CD14-positive monocyte (primary cell): ENCODE measurements around the gene PLXNC1. TPM values are rescaled to one million over a fixed set of nuclear protein-coding genes. Genes with fewer than 3 reads are reported as not detected.
A peak's percentile ranks its signal among the peaks of the same experiment; 100 is the strongest.

Source experiments
- DNase-seq, 3 donors: peaks; one replicate each; pipeline ENCODE4 v3.0.0-alpha.2; 2011 to 2022
- H2AFZ ChIP-seq: 2 replicates; pipeline ENCODE4 v1.6.0; 2012; ENCODE audit warnings: mild to moderate bottlenecking, low read depth, low read length, inconsistent platforms; ENCODE audit not compliant: insufficient read depth, poor library complexity, severe bottlenecking
- H3K27ac ChIP-seq, 2 donors: 1 replicate in 1 of 2; 2 replicates in 1 of 2; pipeline ENCODE4 v1.5.1; 2012 to 2013; ENCODE audit warnings: low read length in 2 of 2, control low read depth in 1 of 2, inconsistent platforms in 1 of 2, low read depth in 1 of 2, mild to moderate bottlenecking in 1 of 2
- H3K27me3 ChIP-seq, 2 donors: one replicate each; pipeline versions ENCODE4 v1.6.0 to v1.6.1; 2011 to 2013; ENCODE audit warnings: low read length in 2 of 2; ENCODE audit not compliant: control insufficient read depth in 2 of 2, insufficient read depth in 2 of 2
- H3K36me3 ChIP-seq, 2 donors: replicated peaks in 1 of 2; 1 replicate in 1 of 2; 2 replicates in 1 of 2; pipeline versions ENCODE4 v1.5.1 to v1.6.1; 2012 to 2013; ENCODE audit warnings: low read length in 2 of 2, control low read depth in 1 of 2, inconsistent platforms in 1 of 2, mild to moderate bottlenecking in 1 of 2; ENCODE audit not compliant: insufficient read depth in 2 of 2, control insufficient read depth in 1 of 2
- H3K4me1 ChIP-seq, 2 donors: 1 replicate in 1 of 2; 2 replicates in 1 of 2; pipeline versions ENCODE4 v1.5.1 to v1.6.1; 2012 to 2013; ENCODE audit warnings: low read length in 2 of 2, control low read depth in 1 of 2, inconsistent platforms in 1 of 2, mild to moderate bottlenecking in 1 of 2, moderate library complexity in 1 of 2; ENCODE audit not compliant: insufficient read depth in 2 of 2, control insufficient read depth in 1 of 2
- H3K4me2 ChIP-seq: replicated peaks from 2 replicates; pipeline ENCODE3; 2012; ENCODE audit warnings: low read length, moderate library complexity, mild to moderate bottlenecking; ENCODE audit not compliant: poor library complexity, severe bottlenecking; ENCODE audit errors: extremely low read depth
- H3K4me3 ChIP-seq, 3 experiments: fragments of 200-600 bp in 1 of 3; sonication (generic) in 1 of 3; replicated peaks in 1 of 3; 1 replicate in 2 of 3; 2 replicates in 1 of 3; pipeline ENCODE4 v1.5.1; 2011 to 2013; ENCODE audit warnings: low read length in 3 of 3, mild to moderate bottlenecking in 3 of 3, control low read depth in 2 of 3, low read depth in 2 of 3, inconsistent platforms in 1 of 3, moderate library complexity in 1 of 3
- H3K79me2 ChIP-seq: 2 replicates; pipeline ENCODE4 v1.6.0; 2012; ENCODE audit warnings: mild to moderate bottlenecking, control low read depth, inconsistent platforms, low read length, moderate library complexity; ENCODE audit not compliant: insufficient read depth
- H3K9ac ChIP-seq: 2 replicates; pipeline ENCODE4 v1.6.0; 2017; ENCODE audit warnings: low read length, mild to moderate bottlenecking; ENCODE audit not compliant: insufficient read depth, poor library complexity, severe bottlenecking
- H3K9me3 ChIP-seq, 2 donors: replicated peaks in 1 of 2; 1 replicate in 1 of 2; 2 replicates in 1 of 2; pipeline versions ENCODE4 v1.5.1 to v1.6.1; 2012 to 2013; ENCODE audit warnings: low read length in 2 of 2, control low read depth in 1 of 2; ENCODE audit not compliant: control insufficient read depth in 1 of 2, insufficient read depth in 1 of 2
- H4K20me1 ChIP-seq: 2 replicates; pipeline ENCODE4 v1.6.0; 2012; ENCODE audit warnings: mild to moderate bottlenecking, low read length, control low read depth, moderate library complexity; ENCODE audit not compliant: insufficient read depth
- H3K27ac Mint-ChIP-seq, 7 donors: one replicate each; pipeline ENCODE4 v1.8.0; 2020; ENCODE audit warnings: mild to moderate bottlenecking in 7 of 7, mixed read lengths in 7 of 7, moderate library complexity in 6 of 7, inconsistent platforms in 2 of 7
- H3K27me3 Mint-ChIP-seq, 3 donors: one replicate each; pipeline ENCODE4 v1.8.0; 2021 to 2022; ENCODE audit warnings: low read depth in 3 of 3, mild to moderate bottlenecking in 3 of 3, mixed read lengths in 3 of 3, moderate library complexity in 3 of 3, inconsistent platforms in 1 of 3
- H3K36me3 Mint-ChIP-seq, 2 donors: one replicate each; pipeline ENCODE4 v1.8.0; 2020; ENCODE audit warnings: mixed read lengths in 2 of 2, inconsistent platforms in 1 of 2, mild to moderate bottlenecking in 1 of 2
- H3K4me1 Mint-ChIP-seq: one replicate; pipeline ENCODE4 v1.8.0; 2020; ENCODE audit warnings: mild to moderate bottlenecking, mixed read lengths
- H3K4me3 Mint-ChIP-seq, 2 donors: one replicate each; pipeline ENCODE4 v1.8.0; 2020; ENCODE audit warnings: mild to moderate bottlenecking in 2 of 2, mixed read lengths in 2 of 2, moderate library complexity in 1 of 2
- H3K9me3 Mint-ChIP-seq, 7 donors: one replicate each; pipeline ENCODE4 v1.8.0; 2020 to 2022; ENCODE audit warnings: mixed read lengths in 7 of 7, mild to moderate bottlenecking in 6 of 7, moderate library complexity in 6 of 7, inconsistent platforms in 2 of 7
- CTCF ChIP-seq: fragments of 200-600 bp; IDR thresholded peaks from one replicate; pipeline ENCODE4 v1.8.0; 2022; ENCODE audit warnings: antibody characterized with exemption, mild to moderate bottlenecking
- WGBS: methylation state at CpG from one replicate; pipeline ENCODE4 v1.1.5; 2013; ENCODE audit warnings: missing lambda C conversion rate; ENCODE audit not compliant: insufficient coverage; 5-methylcytosine and 5-hydroxymethylcytosine counted together
- intact Hi-C, 2 donors: fragments of 100-400 bp; cut with micrococcal nuclease; formaldehyde crosslinking; loops; one replicate each; pipeline versions ENCODE4 v1.15.0 to v1.15.1; 2023
- polyA plus RNA-seq, 3 donors: library from polyadenylated mRNA; depleted of rRNA in 1 of 3; unstranded in 2 of 3; stranded (reverse) in 1 of 3; fragments of 300-500 nt in 2 of 3; fragments of >200 nt in 1 of 3; fragmentation: Illumina TruSeq in 2 of 3; gene quantifications; 1 replicate in 2 of 3; 2 replicates in 1 of 3; pipeline ENCODE4 v1.2.3, GENCODE V29; 2012 to 2021

PLXNC1 gene
- polyA plus RNA-seq, 3 donors, result 14.3 to 35.2 (median 15.4) TPM

GRCh38 chr12:94163850-94164249, 15.5 kb downstream of the PLXNC1 start:
- Histone ChIP-seq H4K20me1 (peaks cover 98% of the 10 kb centered on the region), H3K36me3 (peaks cover 0 to 35% of the 10 kb centered on the region in 2 donors), H3K27ac (no peak overlapping the region), H3K4me3 (no peak overlapping the region), H3K9me3 (no peaks in the 10 kb centered on the region), H3K79me2 (peaks cover 96% of the 10 kb centered on the region), H3K4me1 (peaks cover 0 to under 1% of the 10 kb centered on the region in 2 donors), H3K27me3 (no peaks in the 10 kb centered on the region), H3K9ac (no peak overlapping the region), H2AFZ (no peak overlapping the region), H3K4me2 (no peak overlapping the region)
- Mint-ChIP-seq H3K27me3 (peaks cover 0 to 2% (median 1%) of the 10 kb centered on the region in 3 donors), H3K27ac (peak overlapping the region in 1 of 7 donors; percentile 7), H3K36me3 (peaks cover 48 to 57% of the 10 kb centered on the region in 2 donors), H3K4me3 (no peak overlapping the region), H3K4me1 (peaks cover 46% of the 10 kb centered on the region), H3K9me3 (peaks cover 0 to 2% (median 0%) of the 10 kb centered on the region in 7 donors)
- no peak for DNase-seq
- no CpG with 5 or more reads among the region's 2 CpGs for WGBS
- intact Hi-C loops, result loop anchor here in 1 of 2 donors (5.0 kb wide), 1 partner anchor 33 kb away; no protein-coding TSS in a partner anchor
- no peak for TF ChIP-seq CTCF

GRCh38 chr12:94165138-94165537, 16.8 kb downstream of the PLXNC1 start:
- H4K20me1 ChIP-seq, result peaks cover 93% of the 10 kb centered on the region
- no peak overlapping the region for H2AFZ ChIP-seq
- intact Hi-C loops, result no loop called here
- H3K27me3 Mint-ChIP-seq, result peaks cover 0 to 2% (median 0%) of the 10 kb centered on the region in 3 donors
- H3K36me3 ChIP-seq, result peaks cover 10 to 36% of the 10 kb centered on the region in 2 donors
- H3K4me2 ChIP-seq, result no peak overlapping the region
- peaks cover 40% of the 10 kb centered on the region for H3K4me1 Mint-ChIP-seq
- no peak overlapping the region for H3K4me3 ChIP-seq
- H3K27me3 ChIP-seq, result no peaks in the 10 kb centered on the region
- WGBS, result 96% methylated on average over 3 of the region's 4 CpGs
- no peak overlapping the region for H3K9ac ChIP-seq
- no peak for TF ChIP-seq CTCF
- H3K27ac ChIP-seq, result no peak overlapping the region
- peaks cover 90% of the 10 kb centered on the region for H3K79me2 ChIP-seq
- H3K9me3 ChIP-seq, result no peaks in the 10 kb centered on the region
- peaks cover 0 to 2% (median 0%) of the 10 kb centered on the region in 7 donors for H3K9me3 Mint-ChIP-seq
- no peak overlapping the region for H3K4me3 Mint-ChIP-seq
- DNase-seq, result no peak
- peaks cover 50 to 60% of the 10 kb centered on the region in 2 donors for H3K36me3 Mint-ChIP-seq
- no peaks in the 10 kb centered on the region for H3K4me1 ChIP-seq
- H3K27ac Mint-ChIP-seq, result peak overlapping the region in 5 of 7 donors; percentile 19 to 48 (median 45)
